AG10803 (cell line): ENCODE data around the gene CABP4.

Source experiments
- DNase-seq: peaks from one replicate; pipeline ENCODE4 v3.0.0; 2010; ENCODE audit warnings: low read depth
- H3K4me3 ChIP-seq: 2 replicates; pipeline ENCODE4 v1.5.1; 2011; ENCODE audit warnings: mild to moderate bottlenecking, low read length, control low read depth
- CTCF ChIP-seq: conservative IDR thresholded peaks from 2 replicates; pipeline ENCODE4 v1.5.1; 2011; ENCODE audit warnings: mild to moderate bottlenecking, low read length, control low read depth, inconsistent platforms

CABP4 gene

DNA sequence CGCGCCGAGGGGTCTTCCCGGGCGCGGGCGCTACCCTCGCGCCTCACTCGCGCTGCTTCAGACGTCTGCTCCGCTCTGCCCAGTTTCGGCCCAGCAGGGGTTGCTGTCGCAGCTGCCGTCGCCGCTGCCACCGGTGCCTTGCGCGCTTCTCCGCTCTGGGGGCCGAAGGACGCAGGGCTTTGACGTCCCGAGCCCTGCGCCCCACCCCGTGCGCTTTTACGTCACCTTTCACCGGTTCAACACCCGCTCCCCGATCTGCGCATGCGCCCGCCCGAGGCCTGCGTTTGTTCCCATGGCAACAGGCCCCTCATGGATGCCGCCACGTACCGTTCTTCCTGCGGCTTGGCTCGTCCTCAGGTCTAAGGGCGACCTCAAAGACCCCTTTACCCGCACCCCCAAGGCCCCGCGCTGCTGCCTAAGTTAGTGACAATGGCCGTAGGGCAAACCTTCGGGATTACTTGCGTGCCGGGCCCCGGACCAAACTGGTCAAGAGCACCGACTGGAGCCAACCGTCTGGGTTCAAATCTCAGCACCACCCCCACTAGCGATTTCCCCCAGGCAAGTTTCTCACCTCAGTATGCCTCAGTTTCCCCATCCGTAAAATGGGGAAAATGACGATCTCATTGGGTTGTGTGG, 53.5 kb downstream of the CABP4 start:
- peak overlapping the region; percentile 84 for H3K4me3 ChIP-seq
- peak; percentile 94 for DNase-seq
- TF ChIP-seq CTCF = no peak

DNA sequence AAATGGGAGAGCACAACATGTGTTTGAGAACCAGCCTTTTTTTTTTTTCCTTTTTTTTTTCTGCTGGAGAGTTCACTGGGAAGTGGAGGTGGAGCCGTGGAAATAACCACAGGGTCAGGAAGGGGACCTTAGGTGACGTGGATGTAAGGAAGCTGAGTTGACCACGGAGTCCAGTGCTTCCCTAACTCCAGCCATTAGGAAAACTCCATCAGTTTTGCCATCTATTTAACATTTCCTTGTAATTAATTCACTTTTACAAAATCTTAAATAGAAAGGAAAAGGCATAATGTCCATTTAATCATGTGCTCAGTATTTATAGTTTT, 54.8 kb downstream of the CABP4 start:
- no peak for DNase-seq
- no peak overlapping the region for H3K4me3 ChIP-seq
- TF ChIP-seq CTCF = no peak
